Cardiac muscle cell (in vitro differentiated cells and primary cell): ENCODE measurements around the gene MYO5A. TPM values are rescaled to one million over a fixed set of nuclear protein-coding genes. Genes with fewer than 3 reads are reported as not detected.
"Not testable (repeated sequence)": the region's sequence is repeated elsewhere in the genome, so short reads cannot be mapped to it uniquely, and the experiment has no call there.

Source experiments
- DNase-seq, 2 donors: peaks; one replicate each; pipeline versions ENCODE4 v3.0.0 to v3.0.0-alpha.2; 2010 to 2017; ENCODE audit warnings: low read depth in 1 of 2, low spot score in 1 of 2
- H3K27ac ChIP-seq: fragments of 200-600 bp; sonication (generic); 2 replicates; pipeline ENCODE4 v1.5.1; 2016
- H3K27me3 ChIP-seq: fragments of 200-600 bp; sonication (generic); 2 replicates; pipeline ENCODE4 v1.6.0; 2016; ENCODE audit warnings: control low read depth
- H3K36me3 ChIP-seq: fragments of 200-600 bp; sonication (generic); 2 replicates; pipeline ENCODE4 v1.5.1; 2016; ENCODE audit warnings: control low read depth
- H3K4me1 ChIP-seq: fragments of 200-600 bp; sonication (generic); 2 replicates; pipeline ENCODE4 v1.8.1; 2017; ENCODE audit warnings: low read depth, mild to moderate bottlenecking, mixed run types
- H3K4me3 ChIP-seq: fragments of 200-600 bp; sonication (generic); 2 replicates; pipeline ENCODE4 v1.5.1; 2016; ENCODE audit warnings: mild to moderate bottlenecking
- H3K9me3 ChIP-seq: fragments of 200-600 bp; sonication (generic); 2 replicates; pipeline ENCODE4 v1.5.1; 2017; ENCODE audit warnings: low read depth, mild to moderate bottlenecking, control low read depth
- polyA plus RNA-seq: library from polyadenylated mRNA; unstranded; fragments of >200 nt; fragmentation: Nextera tagmentation; extraction: Ambion mirVana; gene quantifications from 2 replicates; pipeline ENCODE4 v1.2.1, GENCODE V29; 2016
- total RNA-seq: library from RNA; depleted of rRNA; stranded (reverse); fragments of >200 nt; gene quantifications from 2 replicates; pipeline ENCODE4 v1.2.3, GENCODE V29; 2016
- TF ChIP-seq, protein P1 (sequence below): IDR thresholded peaks from 2 replicates; pipeline ENCODE4 v1.5.1; 2012; ENCODE audit warnings: low read depth, mild to moderate bottlenecking, low read length

MYO5A gene
- total and polyA plus RNA-seq, 2 experiments from 2014 or later: 5.1 to 27.7 TPM

- Histone ChIP-seq H3K27ac (no peak overlapping the region), H3K4me3 (no peak overlapping the region), H3K27me3 (no peaks in the 10 kb centered on the region), H3K36me3 (peaks cover 36% of the 10 kb centered on the region), H3K4me1 (no peaks in the 10 kb centered on the region), H3K9me3 (no peaks in the 10 kb centered on the region)
- TF ChIP-seq, protein P1, sequence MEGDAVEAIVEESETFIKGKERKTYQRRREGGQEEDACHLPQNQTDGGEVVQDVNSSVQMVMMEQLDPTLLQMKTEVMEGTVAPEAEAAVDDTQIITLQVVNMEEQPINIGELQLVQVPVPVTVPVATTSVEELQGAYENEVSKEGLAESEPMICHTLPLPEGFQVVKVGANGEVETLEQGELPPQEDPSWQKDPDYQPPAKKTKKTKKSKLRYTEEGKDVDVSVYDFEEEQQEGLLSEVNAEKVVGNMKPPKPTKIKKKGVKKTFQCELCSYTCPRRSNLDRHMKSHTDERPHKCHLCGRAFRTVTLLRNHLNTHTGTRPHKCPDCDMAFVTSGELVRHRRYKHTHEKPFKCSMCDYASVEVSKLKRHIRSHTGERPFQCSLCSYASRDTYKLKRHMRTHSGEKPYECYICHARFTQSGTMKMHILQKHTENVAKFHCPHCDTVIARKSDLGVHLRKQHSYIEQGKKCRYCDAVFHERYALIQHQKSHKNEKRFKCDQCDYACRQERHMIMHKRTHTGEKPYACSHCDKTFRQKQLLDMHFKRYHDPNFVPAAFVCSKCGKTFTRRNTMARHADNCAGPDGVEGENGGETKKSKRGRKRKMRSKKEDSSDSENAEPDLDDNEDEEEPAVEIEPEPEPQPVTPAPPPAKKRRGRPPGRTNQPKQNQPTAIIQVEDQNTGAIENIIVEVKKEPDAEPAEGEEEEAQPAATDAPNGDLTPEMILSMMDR: no peak
- DNase-seq: no peak
Observed at GRCh38 chr15:52551762-52552161, 23.1 kb upstream of the MYO5A start.

DNA sequence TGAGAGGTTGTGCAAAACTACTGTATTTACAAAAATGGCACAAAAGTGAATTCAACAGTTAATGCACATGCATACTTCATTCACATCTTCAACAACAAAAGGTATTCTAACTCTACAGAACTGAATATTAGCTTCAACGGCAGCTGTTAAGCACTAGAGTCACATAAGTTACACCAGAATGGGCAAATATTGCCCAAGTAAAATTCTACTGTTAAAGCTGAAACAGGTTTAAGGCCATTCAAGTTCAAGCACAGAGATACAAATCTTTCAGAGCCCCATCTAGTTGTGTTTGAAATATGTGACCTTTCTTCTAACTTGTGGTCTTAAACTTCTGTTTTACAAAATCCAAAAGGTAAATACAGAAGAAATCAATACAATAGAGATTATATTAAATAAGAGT lies 22.5 kb upstream of the MYO5A start:
- not testable (repeated sequence) for H3K9me3 ChIP-seq, DNase-seq, H3K27me3 ChIP-seq, H3K4me3 ChIP-seq, H3K27ac ChIP-seq, H3K4me1 ChIP-seq
- peaks cover 31% of the 10 kb centered on the region for H3K36me3 ChIP-seq

DNA sequence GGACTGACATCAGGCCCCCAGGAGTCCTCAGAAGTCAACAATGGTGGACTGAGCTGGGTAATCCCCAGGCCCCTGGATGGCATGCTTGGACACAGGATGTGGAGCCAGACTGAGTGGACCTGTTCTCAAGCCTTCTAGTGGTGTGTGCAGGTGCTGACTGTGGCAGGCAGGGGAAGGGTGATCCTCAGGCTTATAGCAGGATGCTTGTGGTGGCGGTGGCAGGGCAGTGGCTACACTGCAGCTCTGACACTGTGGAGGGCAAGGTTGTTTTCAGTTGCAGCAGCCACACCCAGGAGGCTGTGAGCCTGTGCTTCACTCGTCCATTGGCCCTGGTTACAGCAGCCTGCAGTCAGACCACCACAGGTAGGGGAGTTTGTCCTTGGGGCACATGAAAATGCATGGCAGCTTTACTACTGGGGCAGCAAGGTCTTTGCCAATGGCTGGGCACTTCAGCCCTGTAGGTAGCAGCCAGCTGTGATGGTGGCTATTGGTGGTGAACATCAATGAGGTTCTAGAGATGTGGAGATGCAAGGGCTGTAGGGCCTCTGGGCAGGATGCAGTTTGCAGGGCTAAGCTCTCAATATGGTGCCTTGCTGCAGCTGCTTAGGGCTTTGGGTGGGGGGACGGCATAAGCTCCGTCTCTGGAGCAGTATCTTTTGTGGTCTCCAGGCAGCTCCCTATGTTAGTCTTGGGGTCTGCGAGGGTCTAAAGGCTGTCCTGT lies 17.5 kb upstream of the MYO5A start:
- no peak overlapping the region for H3K27ac ChIP-seq
- H3K4me3 ChIP-seq: no peak overlapping the region
- no peaks in the 10 kb centered on the region for H3K27me3 ChIP-seq
- no peaks in the 10 kb centered on the region for H3K9me3 ChIP-seq
- no peak for DNase-seq
- H3K4me1 ChIP-seq: no peaks in the 10 kb centered on the region
- TF ChIP-seq, protein P1: no peak
- H3K36me3 ChIP-seq: peaks cover 10% of the 10 kb centered on the region

DNA sequence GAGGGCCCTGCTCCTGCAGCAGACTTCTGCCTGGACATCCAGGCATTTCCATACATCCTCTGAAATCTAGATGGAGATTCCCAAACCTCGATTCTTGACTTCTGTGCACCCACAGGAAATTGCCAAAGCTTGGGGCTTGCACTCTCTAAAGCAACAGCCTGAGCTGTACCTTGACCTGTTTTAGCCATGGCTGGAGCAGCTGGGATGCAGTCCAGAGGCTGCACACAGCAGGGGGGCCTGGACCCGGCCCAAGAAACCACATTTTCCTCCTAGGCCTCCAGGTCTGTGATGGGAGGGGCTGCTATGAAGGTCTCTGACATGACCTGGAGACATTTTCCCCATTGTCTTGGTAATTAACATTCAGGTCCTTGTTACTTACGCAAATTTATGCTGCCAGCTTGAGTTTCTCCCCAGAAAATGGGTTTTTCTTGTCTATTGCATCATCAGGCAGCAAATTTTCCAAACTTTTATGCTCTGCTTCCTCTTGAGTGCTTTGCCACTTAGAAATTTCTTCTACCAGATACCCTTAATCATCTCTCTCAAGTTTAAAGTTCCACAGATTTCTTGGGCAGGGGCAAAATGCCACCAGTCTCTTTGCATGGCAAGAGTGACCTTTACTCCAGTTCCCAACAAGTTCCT lies 11.8 kb upstream of the MYO5A start:
- Histone ChIP-seq H3K4me1 (no peaks in the 10 kb centered on the region), H3K27ac (no peak overlapping the region), H3K36me3 (no peaks in the 10 kb centered on the region), H3K27me3 (no peaks in the 10 kb centered on the region), H3K4me3 (no peak overlapping the region), H3K9me3 (no peaks in the 10 kb centered on the region)
- TF ChIP-seq, protein P1: no peak
- peak in 1 of 2 donors; percentile 30 for DNase-seq

- DNase-seq: no peak
- peaks cover 29% of the 10 kb centered on the region for H3K27me3 ChIP-seq
- no peaks in the 10 kb centered on the region for H3K36me3 ChIP-seq
- no peak overlapping the region for H3K27ac ChIP-seq
- no peak overlapping the region for H3K4me3 ChIP-seq
- TF ChIP-seq, protein P1: no peak
- no peaks in the 10 kb centered on the region for H3K4me1 ChIP-seq
- H3K9me3 ChIP-seq: no peaks in the 10 kb centered on the region
Observed at GRCh38 chr15:52537459-52537858, 8.8 kb upstream of the MYO5A start.

GRCh38 chr15:52532427-52532826 lies 3.7 kb upstream of the MYO5A start:
- no peak overlapping the region for H3K4me3 ChIP-seq
- DNase-seq: no peak
- H3K4me1 ChIP-seq: no peaks in the 10 kb centered on the region
- peaks cover 63% of the 10 kb centered on the region for H3K27me3 ChIP-seq
- H3K36me3 ChIP-seq: no peaks in the 10 kb centered on the region
- no peaks in the 10 kb centered on the region for H3K9me3 ChIP-seq
- no peak overlapping the region for H3K27ac ChIP-seq
- TF ChIP-seq, protein P1: no peak
